WTC11 (cell line): Measurements from ENCODE around the gene SRCIN1.
"Not testable (repeated sequence)": the region's sequence is repeated elsewhere in the genome, so short reads cannot be mapped to it uniquely, and the experiment has no call there.

ENCODE experiments used
- ZNF396 ChIP-seq: fragments of 250-450 bp; sonication (Bioruptor Pico); IDR thresholded peaks from 2 replicates; pipeline ENCODE4 v1.8.0; 2021; ENCODE audit warnings: mild to moderate bottlenecking, moderate library complexity, borderline replicate concordance
- TF ChIP-seq, protein P1 (sequence below): fragments of 200-600 bp; IDR thresholded peaks from 2 replicates; pipeline ENCODE4 v1.8.0; 2022; ENCODE audit warnings: antibody characterized with exemption

GRCh38 chr17:38485681-38486298 is 120.0 kb downstream of the SRCIN1 start:
- TF ChIP-seq ZNF396 (CRISPR knock-in tag): not testable (repeated sequence)
- TF ChIP-seq, protein P1, sequence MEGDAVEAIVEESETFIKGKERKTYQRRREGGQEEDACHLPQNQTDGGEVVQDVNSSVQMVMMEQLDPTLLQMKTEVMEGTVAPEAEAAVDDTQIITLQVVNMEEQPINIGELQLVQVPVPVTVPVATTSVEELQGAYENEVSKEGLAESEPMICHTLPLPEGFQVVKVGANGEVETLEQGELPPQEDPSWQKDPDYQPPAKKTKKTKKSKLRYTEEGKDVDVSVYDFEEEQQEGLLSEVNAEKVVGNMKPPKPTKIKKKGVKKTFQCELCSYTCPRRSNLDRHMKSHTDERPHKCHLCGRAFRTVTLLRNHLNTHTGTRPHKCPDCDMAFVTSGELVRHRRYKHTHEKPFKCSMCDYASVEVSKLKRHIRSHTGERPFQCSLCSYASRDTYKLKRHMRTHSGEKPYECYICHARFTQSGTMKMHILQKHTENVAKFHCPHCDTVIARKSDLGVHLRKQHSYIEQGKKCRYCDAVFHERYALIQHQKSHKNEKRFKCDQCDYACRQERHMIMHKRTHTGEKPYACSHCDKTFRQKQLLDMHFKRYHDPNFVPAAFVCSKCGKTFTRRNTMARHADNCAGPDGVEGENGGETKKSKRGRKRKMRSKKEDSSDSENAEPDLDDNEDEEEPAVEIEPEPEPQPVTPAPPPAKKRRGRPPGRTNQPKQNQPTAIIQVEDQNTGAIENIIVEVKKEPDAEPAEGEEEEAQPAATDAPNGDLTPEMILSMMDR: not testable (repeated sequence)
